Bronchial epithelial cell (primary cell): ENCODE data around the gene CIAO1. TPM values are rescaled to one million over a fixed set of nuclear protein-coding genes. Genes with fewer than 3 reads are reported as not detected.
A peak's percentile ranks its signal among the peaks of the same experiment; 100 is the strongest.

Source experiments
- DNase-seq: peaks from one replicate; pipeline ENCODE4 v3.0.0-alpha.2; 2010; ENCODE audit warnings: low read depth
- FAIRE-seq: peaks from 2 replicates; lab custom pipeline; 2011; peaks lifted over from hg19 to GRCh38; lab: Jason Lieb, UNC
- H3K27me3 ChIP-seq: 2 replicates; pipeline ENCODE4 v1.5.1; 2011; ENCODE audit warnings: low read length; ENCODE audit not compliant: control insufficient read depth, insufficient read depth
- H3K36me3 ChIP-seq: 2 replicates; pipeline ENCODE4 v1.5.1; 2011; ENCODE audit warnings: low read length; ENCODE audit not compliant: control insufficient read depth, insufficient read depth
- H3K4me3 ChIP-seq: 2 replicates; pipeline ENCODE4 v1.5.1; 2011; ENCODE audit warnings: mild to moderate bottlenecking, low read depth, low read length, control low read depth
- total RNA-seq: library from RNA; depleted of rRNA; stranded (reverse); fragments of >200 nt; gene quantifications from 2 replicates; pipeline ENCODE4 v1.2.1, GENCODE V29; 2014
- TF ChIP-seq, protein P1 (sequence below): IDR thresholded peaks from 2 replicates; pipeline ENCODE4 v1.5.1; 2011; ENCODE audit warnings: mild to moderate bottlenecking, moderate library complexity, low read length, control low read depth, inconsistent platforms; ENCODE audit not compliant: insufficient read depth, severe bottlenecking

The CIAO1 gene
- total RNA-seq, 1 donor from 2014 or later, result 94.0 TPM

GRCh38 chr2:96301865-96302264 lies 35.8 kb downstream of the CIAO1 start:
- H3K36me3 ChIP-seq, result peaks cover 25% of the 10 kb centered on the region
- TF ChIP-seq, protein P1, sequence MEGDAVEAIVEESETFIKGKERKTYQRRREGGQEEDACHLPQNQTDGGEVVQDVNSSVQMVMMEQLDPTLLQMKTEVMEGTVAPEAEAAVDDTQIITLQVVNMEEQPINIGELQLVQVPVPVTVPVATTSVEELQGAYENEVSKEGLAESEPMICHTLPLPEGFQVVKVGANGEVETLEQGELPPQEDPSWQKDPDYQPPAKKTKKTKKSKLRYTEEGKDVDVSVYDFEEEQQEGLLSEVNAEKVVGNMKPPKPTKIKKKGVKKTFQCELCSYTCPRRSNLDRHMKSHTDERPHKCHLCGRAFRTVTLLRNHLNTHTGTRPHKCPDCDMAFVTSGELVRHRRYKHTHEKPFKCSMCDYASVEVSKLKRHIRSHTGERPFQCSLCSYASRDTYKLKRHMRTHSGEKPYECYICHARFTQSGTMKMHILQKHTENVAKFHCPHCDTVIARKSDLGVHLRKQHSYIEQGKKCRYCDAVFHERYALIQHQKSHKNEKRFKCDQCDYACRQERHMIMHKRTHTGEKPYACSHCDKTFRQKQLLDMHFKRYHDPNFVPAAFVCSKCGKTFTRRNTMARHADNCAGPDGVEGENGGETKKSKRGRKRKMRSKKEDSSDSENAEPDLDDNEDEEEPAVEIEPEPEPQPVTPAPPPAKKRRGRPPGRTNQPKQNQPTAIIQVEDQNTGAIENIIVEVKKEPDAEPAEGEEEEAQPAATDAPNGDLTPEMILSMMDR, result no peak
- FAIRE-seq, result no peak
- no peaks in the 10 kb centered on the region for H3K27me3 ChIP-seq
- no peak overlapping the region for H3K4me3 ChIP-seq
- no peak for DNase-seq

DNA sequence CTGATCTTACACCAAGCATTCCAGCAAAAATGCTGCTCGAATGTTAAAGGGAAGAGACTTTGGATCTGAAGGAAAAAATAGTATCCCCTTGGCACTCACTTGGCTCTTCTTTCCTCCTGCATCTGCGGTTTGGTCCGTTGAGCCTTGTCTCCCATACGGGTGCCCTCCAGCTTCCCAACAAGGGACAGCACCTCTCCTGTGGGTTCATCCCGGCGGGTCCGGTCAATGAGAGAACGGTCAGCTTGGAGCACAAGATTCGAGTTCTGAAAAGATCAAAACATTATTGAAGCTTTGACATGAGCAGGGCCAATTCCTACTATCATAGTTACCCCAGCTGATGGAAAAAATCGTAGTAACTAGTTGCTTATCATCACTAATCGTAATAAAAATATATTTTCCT lies 38.6 kb downstream of the CIAO1 start:
- H3K27me3 ChIP-seq, result no peaks in the 10 kb centered on the region
- no peak for FAIRE-seq
- H3K36me3 ChIP-seq, result peaks cover 13% of the 10 kb centered on the region
- no peak for DNase-seq
- H3K4me3 ChIP-seq, result peak overlapping the region; percentile 95
- TF ChIP-seq, protein P1, result no peak

GRCh38 chr2:96305091-96305978 lies 39.3 kb downstream of the CIAO1 start, which contains the start of gene SNRNP200:
Gene SNRNP200 (minus strand): TSS chr2:96305546. CDS start chr2:96305437, 109 bp downstream.
- Histone ChIP-seq H3K36me3 (peaks cover 10% of the 10 kb centered on the region), H3K4me3 (peak within 1 kb of the TSS; percentile 95), H3K27me3 (no peaks in the 10 kb centered on the region)
- FAIRE-seq (no peak), DNase-seq (peak; percentile 65)
- TF ChIP-seq, protein P1, result no peak

DNA sequence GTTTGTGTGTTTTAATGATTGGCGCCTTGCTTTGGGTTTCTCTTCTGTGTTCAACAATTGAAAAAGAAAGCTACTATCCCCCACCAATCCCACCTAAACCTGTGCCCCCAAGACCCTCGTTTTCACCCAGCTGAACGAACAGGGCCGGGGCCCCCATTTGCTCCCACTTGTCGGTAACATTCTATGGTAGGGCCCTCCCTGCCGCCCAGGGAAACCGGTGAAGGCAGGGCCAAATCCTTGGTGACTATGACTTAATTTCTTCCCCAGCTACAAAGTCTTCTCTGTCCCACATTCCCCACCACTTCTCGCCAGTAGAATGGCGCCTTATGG lies 39.9 kb downstream of the CIAO1 start:
- peaks cover 10% of the 10 kb centered on the region for H3K36me3 ChIP-seq
- TF ChIP-seq, protein P1, result no peak
- H3K4me3 ChIP-seq, result peak overlapping the region; percentile 95
- FAIRE-seq (no peak), DNase-seq (no peak)
- no peaks in the 10 kb centered on the region for H3K27me3 ChIP-seq

DNA sequence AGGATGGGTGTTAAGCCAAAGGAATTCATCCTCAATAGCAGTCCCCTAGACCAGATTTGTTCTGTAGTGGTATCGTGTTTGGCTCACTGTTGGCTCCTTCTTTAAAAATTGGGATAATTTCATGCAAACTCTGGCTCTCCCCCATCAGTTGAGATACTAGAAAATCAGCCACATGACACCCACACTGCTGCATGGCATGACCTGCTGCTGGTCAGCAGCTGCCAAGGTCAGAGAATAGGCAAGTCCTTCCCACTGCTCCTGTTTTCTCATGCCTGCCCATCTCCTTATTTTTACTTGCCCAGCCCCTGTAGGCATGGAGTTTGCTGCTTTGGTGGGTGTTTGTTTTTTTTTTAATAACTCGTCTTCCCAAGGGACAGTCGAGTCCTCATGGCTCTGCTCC lies 40.3 kb downstream of the CIAO1 start:
- peaks cover 9% of the 10 kb centered on the region for H3K36me3 ChIP-seq
- peak overlapping the region; percentile 95 for H3K4me3 ChIP-seq
- FAIRE-seq, result no peak
- DNase-seq, result no peak
- no peaks in the 10 kb centered on the region for H3K27me3 ChIP-seq
- TF ChIP-seq, protein P1, result no peak
